Esophagus squamous epithelium (tissue), 4 donors: Measurements from ENCODE around the gene FAM110D.

ENCODE experiments used
- POLR2A ChIP-seq, 4 donors: fragments of 450-650 bp; IDR thresholded peaks; one replicate each; pipeline ENCODE4 v1.6.1; 2017; ENCODE audit warnings: antibody characterized with exemption in 4 of 4, mild to moderate bottlenecking in 4 of 4, moderate library complexity in 3 of 4
- TF ChIP-seq, protein P1 (sequence below), 6 experiments: fragments of 450-650 bp in 4 of 6; fragments of 200-600 bp in 2 of 6; sonication (generic) in 2 of 6; IDR thresholded peaks; one replicate each; pipeline ENCODE4 v1.5.1; 2016 to 2019; ENCODE audit warnings: antibody characterized with exemption in 6 of 6, mild to moderate bottlenecking in 4 of 6, moderate library complexity in 4 of 6

DNA sequence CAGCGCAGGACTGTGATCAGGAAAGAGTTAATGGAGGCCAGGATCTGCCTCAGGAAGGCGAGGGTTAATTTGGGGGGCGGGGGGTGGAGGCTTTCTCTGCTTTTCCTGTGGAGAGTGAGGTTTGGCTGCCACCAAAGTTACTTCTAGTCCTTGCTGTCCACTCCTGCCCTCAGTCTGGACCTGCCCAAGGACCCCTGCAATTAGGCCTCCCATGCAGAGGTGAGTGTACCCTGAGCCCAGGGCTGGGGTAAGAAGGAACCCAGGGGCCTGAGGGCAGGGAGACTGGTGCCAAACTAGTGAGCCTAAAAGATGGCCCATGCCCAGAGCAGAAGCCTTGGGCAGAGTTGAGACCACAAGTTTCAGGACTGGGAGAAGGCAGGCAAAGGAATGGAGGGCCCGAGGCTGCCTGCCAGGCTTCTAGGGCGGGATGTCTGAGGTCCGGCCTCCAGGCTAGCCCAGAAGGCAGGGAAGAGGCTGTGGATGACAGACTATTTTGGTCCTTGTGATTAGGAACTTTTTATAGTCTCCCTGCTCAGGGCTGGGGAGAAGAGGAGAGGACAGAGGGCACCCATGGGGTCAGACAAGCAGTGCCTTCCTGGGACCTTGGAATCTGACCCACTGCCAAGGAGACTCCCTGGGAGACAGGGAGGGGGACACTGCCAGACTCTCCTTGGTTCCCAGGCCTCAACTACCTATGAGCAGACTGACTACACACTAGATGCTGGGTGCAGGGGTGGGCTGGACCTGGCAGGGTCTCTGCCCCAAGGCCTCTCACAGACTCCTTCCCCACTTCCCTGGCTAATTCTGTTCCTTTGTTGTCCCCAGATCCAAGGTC, at the start of gene FAM110D:
- TF ChIP-seq, protein P1, sequence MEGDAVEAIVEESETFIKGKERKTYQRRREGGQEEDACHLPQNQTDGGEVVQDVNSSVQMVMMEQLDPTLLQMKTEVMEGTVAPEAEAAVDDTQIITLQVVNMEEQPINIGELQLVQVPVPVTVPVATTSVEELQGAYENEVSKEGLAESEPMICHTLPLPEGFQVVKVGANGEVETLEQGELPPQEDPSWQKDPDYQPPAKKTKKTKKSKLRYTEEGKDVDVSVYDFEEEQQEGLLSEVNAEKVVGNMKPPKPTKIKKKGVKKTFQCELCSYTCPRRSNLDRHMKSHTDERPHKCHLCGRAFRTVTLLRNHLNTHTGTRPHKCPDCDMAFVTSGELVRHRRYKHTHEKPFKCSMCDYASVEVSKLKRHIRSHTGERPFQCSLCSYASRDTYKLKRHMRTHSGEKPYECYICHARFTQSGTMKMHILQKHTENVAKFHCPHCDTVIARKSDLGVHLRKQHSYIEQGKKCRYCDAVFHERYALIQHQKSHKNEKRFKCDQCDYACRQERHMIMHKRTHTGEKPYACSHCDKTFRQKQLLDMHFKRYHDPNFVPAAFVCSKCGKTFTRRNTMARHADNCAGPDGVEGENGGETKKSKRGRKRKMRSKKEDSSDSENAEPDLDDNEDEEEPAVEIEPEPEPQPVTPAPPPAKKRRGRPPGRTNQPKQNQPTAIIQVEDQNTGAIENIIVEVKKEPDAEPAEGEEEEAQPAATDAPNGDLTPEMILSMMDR (IDR thresholded peaks at IDR 0.05), result no peak
- TF ChIP-seq POLR2A (IDR thresholded peaks at IDR 0.05), result peak in 1 of 4 donors; percentile 21
